Sigmoid colon (tissue), 7 donors: Measurements from ENCODE around the gene TMEM79. TPM values are rescaled to one million over a fixed set of nuclear protein-coding genes. Genes with fewer than 3 reads are reported as not detected.

Source experiments
- DNase-seq: peaks from one replicate; pipeline ENCODE4 v3.0.0-alpha.2; 2019
- H3K27ac ChIP-seq, 4 donors: fragments of 200-600 bp; sonication (generic); one replicate each; pipeline ENCODE4 v1.5.1; 2016 to 2019; ENCODE audit warnings: mild to moderate bottlenecking in 1 of 4
- H3K27me3 ChIP-seq, 3 donors: fragments of 200-600 bp; sonication (generic); one replicate each; pipeline ENCODE4 v1.5.1; 2019; ENCODE audit warnings: mild to moderate bottlenecking in 1 of 3
- H3K36me3 ChIP-seq, 4 donors: fragments of 200-600 bp; sonication (generic); one replicate each; pipeline ENCODE4 v1.5.1; 2016 to 2019
- H3K4me1 ChIP-seq, 4 donors: fragments of 200-600 bp; sonication (generic); one replicate each; pipeline ENCODE4 v1.5.1; 2017 to 2019
- H3K4me3 ChIP-seq, 4 donors: fragments of 200-600 bp; sonication (generic); one replicate each; pipeline ENCODE4 v1.5.1; 2017 to 2019; ENCODE audit warnings: mild to moderate bottlenecking in 2 of 4, moderate library complexity in 1 of 4
- H3K9me3 ChIP-seq, 4 donors: fragments of 200-600 bp in 3 of 4; sonication (generic) in 3 of 4; one replicate each; pipeline versions ENCODE4 v1.5.1 to v1.6.1; 2013 to 2019
- EP300 ChIP-seq, 4 donors: sonication (generic); formaldehyde crosslinking; IDR thresholded peaks; one replicate each; pipeline ENCODE4 v1.6.1; 2017; ENCODE audit warnings: antibody characterized with exemption in 4 of 4
- POLR2A ChIP-seq, 2 donors: fragments of 450-650 bp; IDR thresholded peaks; one replicate each; pipeline ENCODE4 v1.6.1; 2016; ENCODE audit warnings: antibody characterized with exemption in 2 of 2, mild to moderate bottlenecking in 2 of 2, moderate library complexity in 2 of 2
- POLR2AphosphoS5 ChIP-seq, 4 donors: sonication (generic); formaldehyde crosslinking; IDR thresholded peaks; one replicate each; pipeline ENCODE4 v1.6.1; 2017; ENCODE audit warnings: antibody characterized with exemption in 4 of 4
- WGBS, 2 donors: extraction: QIAGEN DNeasy Blood & Tissue Kit; methylation state at CpG; one replicate each; pipeline ENCODE4 v1.1.7; 2013; 5-methylcytosine and 5-hydroxymethylcytosine counted together
- intact Hi-C: fragments of 100-400 bp; cut with DNase I; formaldehyde crosslinking; loops from one replicate; pipeline ENCODE4 v1.15.1; 2023
- polyA plus RNA-seq, 3 donors: library from polyadenylated mRNA; stranded (reverse); fragments of 200-250 nt; gene quantifications; one replicate each; pipeline ENCODE4 v1.2.3, GENCODE V29; 2013
- total RNA-seq, 4 donors: library from RNA; depleted of rRNA; stranded (reverse); fragments of >200 nt; gene quantifications; one replicate each; pipeline ENCODE4 v1.1.0, GENCODE V29; 2016
- TF ChIP-seq, protein P1 (sequence below), 4 experiments: fragments of 450-650 bp in 3 of 4; fragments of 200-600 bp in 1 of 4; IDR thresholded peaks; one replicate each; pipeline ENCODE4 v1.5.1; 2016 to 2019; ENCODE audit warnings: antibody characterized with exemption in 4 of 4, mild to moderate bottlenecking in 3 of 4, moderate library complexity in 2 of 4
- donor health status: healthy with polysubstance abuse.
- donor health status: Bipolar disorder and iron deficiency.
- donor health status: healthy.

Gene TMEM79
- total and polyA plus RNA-seq, 7 donors: 0.41 to 5.6 (median 1.5) TPM

DNA sequence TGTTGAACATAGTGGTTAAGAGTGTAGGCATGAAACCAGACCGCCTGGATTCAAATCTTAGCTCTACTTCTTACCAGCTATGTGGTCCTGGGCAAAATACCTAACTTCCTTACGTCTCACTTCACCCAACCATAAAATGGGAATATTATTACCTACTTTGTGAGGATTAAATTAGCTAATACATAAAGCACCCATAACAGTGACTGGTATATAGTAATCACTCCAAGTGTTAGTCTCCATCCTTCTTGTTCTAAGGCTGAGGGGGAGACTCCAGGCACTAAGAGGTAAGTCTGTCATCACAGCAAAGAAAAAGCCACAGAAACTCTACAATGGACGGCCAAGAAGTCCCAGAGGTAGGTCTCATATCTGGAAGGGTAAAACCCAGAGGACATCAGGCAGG is 4.3 kb upstream of the TMEM79 start:
- TF ChIP-seq POLR2A (IDR thresholded peaks at IDR 0.05) (no peak), POLR2AphosphoS5 (IDR thresholded peaks at IDR 0.05) (no peak), EP300 (IDR thresholded peaks at IDR 0.05) (no peak)
- TF ChIP-seq, protein P1, sequence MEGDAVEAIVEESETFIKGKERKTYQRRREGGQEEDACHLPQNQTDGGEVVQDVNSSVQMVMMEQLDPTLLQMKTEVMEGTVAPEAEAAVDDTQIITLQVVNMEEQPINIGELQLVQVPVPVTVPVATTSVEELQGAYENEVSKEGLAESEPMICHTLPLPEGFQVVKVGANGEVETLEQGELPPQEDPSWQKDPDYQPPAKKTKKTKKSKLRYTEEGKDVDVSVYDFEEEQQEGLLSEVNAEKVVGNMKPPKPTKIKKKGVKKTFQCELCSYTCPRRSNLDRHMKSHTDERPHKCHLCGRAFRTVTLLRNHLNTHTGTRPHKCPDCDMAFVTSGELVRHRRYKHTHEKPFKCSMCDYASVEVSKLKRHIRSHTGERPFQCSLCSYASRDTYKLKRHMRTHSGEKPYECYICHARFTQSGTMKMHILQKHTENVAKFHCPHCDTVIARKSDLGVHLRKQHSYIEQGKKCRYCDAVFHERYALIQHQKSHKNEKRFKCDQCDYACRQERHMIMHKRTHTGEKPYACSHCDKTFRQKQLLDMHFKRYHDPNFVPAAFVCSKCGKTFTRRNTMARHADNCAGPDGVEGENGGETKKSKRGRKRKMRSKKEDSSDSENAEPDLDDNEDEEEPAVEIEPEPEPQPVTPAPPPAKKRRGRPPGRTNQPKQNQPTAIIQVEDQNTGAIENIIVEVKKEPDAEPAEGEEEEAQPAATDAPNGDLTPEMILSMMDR (IDR thresholded peaks at IDR 0.05): no peak
- DNase-seq: no peak
- Histone ChIP-seq H3K27ac (no peak overlapping the region), H3K27me3 (no peaks in the 10 kb centered on the region), H3K36me3 (peaks cover 12 to 41% (median 23%) of the 10 kb centered on the region in 4 donors), H3K9me3 (no peaks in the 10 kb centered on the region), H3K4me3 (no peak overlapping the region), H3K4me1 (peaks cover 0 to 33% (median 29%) of the 10 kb centered on the region in 4 donors)
- intact Hi-C loops: no loop called here
- 88 to 90% methylated on average over 3 of the region's 3 CpGs for WGBS, 2 donors

GRCh38 chr1:156281281-156281680 is 2.8 kb upstream of the TMEM79 start:
- H3K4me1 ChIP-seq: peaks cover 0 to 33% (median 29%) of the 10 kb centered on the region in 4 donors
- H3K4me3 ChIP-seq: peak overlapping the region in 2 of 4 donors; percentile 83 to 93
- intact Hi-C loops: no loop called here
- no peak for DNase-seq
- peaks cover 8 to 27% (median 13%) of the 10 kb centered on the region in 4 donors for H3K36me3 ChIP-seq
- no peaks in the 10 kb centered on the region for H3K27me3 ChIP-seq
- H3K9me3 ChIP-seq: no peaks in the 10 kb centered on the region
- H3K27ac ChIP-seq: peak overlapping the region in 2 of 4 donors; percentile 92
- TF ChIP-seq EP300 (IDR thresholded peaks at IDR 0.05) (no peak), POLR2A (IDR thresholded peaks at IDR 0.05) (no peak), POLR2AphosphoS5 (IDR thresholded peaks at IDR 0.05) (no peak)
- TF ChIP-seq, protein P1 (IDR thresholded peaks at IDR 0.05): no peak
- 34% methylated on average over 8 of the region's 8 CpGs for WGBS, 2 donors

DNA sequence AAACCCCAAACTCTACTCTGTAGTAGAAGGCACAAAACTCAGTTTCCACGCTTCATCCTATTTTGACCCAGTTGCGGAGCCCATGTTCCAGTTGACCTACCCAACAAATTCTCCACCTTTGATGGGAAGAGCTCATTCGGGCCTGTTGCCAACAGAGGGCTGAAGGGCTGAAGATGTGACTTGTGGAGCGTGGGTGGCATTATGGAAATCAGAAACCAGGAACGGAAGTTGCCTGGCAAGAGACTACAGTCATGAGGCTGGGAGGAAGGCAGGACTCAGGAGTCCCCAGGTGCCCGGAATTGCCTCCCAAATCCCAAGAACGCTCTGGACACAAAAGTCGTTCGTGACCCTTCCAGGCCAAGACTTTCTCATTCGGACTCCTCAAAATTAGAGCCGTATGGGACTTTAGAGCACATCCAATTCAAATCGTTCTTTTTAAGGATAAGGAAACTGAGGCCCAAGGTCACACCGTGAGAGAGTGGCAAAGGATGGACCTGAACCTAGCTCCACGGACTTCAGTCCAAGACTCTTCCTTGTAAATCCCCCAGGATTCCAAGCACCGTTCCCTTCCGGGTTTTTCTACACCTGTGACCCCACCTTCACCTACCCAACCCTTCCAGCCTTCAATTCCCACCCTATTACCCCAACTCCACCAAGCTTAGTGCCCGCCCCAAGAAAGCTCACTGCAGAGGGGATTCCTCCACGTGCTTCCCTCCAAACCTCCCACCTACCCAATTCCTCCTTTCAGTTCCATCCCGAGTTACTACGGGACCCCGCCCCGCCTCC is 2.2 kb upstream of the TMEM79 start:
- H3K4me3 ChIP-seq: peak overlapping the region; percentile 69 to 93 (median 80)
- H3K27me3 ChIP-seq: no peaks in the 10 kb centered on the region
- H3K4me1 ChIP-seq: peaks cover 0 to 33% (median 29%) of the 10 kb centered on the region in 4 donors
- H3K27ac ChIP-seq: peak overlapping the region; percentile 84 to 92 (median 90)
- intact Hi-C loops: no loop called here
- TF ChIP-seq, protein P1 (IDR thresholded peaks at IDR 0.05): no peak
- no peak for TF ChIP-seq POLR2AphosphoS5 (IDR thresholded peaks at IDR 0.05)
- TF ChIP-seq POLR2A (IDR thresholded peaks at IDR 0.05): no peak
- no peak for TF ChIP-seq EP300 (IDR thresholded peaks at IDR 0.05)
- 6 to 9% methylated on average over 22 of the region's 22 CpGs for WGBS, 2 donors
- no peak for DNase-seq
- H3K9me3 ChIP-seq: no peaks in the 10 kb centered on the region
- peaks cover 3 to 20% (median 10%) of the 10 kb centered on the region in 4 donors for H3K36me3 ChIP-seq

DNA sequence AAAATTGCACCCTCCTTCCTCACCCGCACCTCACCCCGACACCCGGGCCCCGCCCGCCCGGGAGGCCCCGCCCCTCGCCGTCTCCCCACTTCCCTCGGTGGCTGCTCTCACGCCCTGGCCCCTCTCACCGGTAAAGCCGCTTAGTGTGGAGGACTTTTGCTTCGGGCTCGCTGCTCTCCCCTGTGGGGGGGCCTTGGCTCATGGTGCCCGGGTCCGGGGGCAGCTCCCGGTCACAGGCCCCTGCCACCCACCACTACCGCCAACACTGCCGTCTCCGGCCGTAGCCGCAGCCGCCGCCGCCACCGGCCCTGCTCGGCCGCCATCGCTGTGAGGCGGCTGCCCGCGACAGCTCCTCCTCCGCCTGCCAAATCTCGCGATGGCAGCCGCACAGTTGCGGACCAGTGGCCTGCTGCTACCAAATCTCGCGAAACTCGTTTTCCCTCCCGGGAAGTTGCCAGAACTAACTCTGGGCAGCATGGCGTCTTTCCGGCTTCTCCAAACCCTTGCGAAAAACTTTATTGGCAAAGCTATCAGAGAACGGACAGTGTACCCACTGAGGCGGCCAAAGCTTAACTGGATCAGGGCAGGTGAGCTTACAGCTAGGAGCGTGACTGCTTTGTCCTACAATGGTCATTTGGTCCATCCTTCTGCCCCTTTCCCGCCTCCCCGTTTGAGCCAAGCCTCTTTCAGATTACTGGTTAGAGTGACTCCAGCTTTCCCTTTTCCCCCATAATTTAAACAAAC is 1.5 kb upstream of the TMEM79 start, which contains the start of gene SMG5:
Gene SMG5, minus strand, starts transcription at position 347 of the 744 bp plus-strand sequence. Its CDS starts 145 bp downstream, at position 202.
- intact Hi-C loops: no loop called here
- peak within 1 kb of the TSS; percentile 84 to 92 (median 90) for H3K27ac ChIP-seq
- peak within 1 kb of the TSS; percentile 69 to 93 (median 80) for H3K4me3 ChIP-seq
- TF ChIP-seq POLR2A (IDR thresholded peaks at IDR 0.05) (peak; percentile 61 to 87), EP300 (IDR thresholded peaks at IDR 0.05) (peak in 2 of 4 donors; percentile 5 to 68), POLR2AphosphoS5 (IDR thresholded peaks at IDR 0.05) (peak; percentile 77 to 96 (median 88))
- TF ChIP-seq, protein P1 (IDR thresholded peaks at IDR 0.05): no peak
- WGBS, 2 donors: 0% methylated on average over 50 of the region's 50 CpGs
- H3K9me3 ChIP-seq: no peaks in the 10 kb centered on the region
- peak; percentile 99 for DNase-seq
- H3K36me3 ChIP-seq: peaks cover 0 to 13% (median 8%) of the 10 kb centered on the region in 4 donors
- H3K4me1 ChIP-seq: peaks cover 0 to 33% (median 29%) of the 10 kb centered on the region in 4 donors
- H3K27me3 ChIP-seq: no peaks in the 10 kb centered on the region
